HEK293 (cell line): ENCODE data around the gene RTN4.

Source experiments
- CTCF ChIA-PET: fragments of 350-600 bp; formaldehyde crosslinking; extraction: SDS; loops from one replicate; lab custom pipeline; 2021; ENCODE audit warnings: antibody characterized with exemption; lab: Yijun Ruan, JAX
- POLR2A ChIA-PET: fragments of 300-600 bp; formaldehyde crosslinking; extraction: SDS; loops from one replicate; lab custom pipeline; 2020; ENCODE audit warnings: antibody characterized with exemption, inconsistent platforms; lab: Yijun Ruan, JAX
- H3K27ac ChIP-seq: fragments of 200-500 bp; sonication (Bioruptor generic); 2 replicates; pipeline ENCODE4 v1.5.1; 2014; ENCODE audit warnings: low read depth, low read length, control low read depth, inconsistent platforms; ENCODE audit errors: extremely low read depth
- H3K36me3 ChIP-seq, 2 experiments: fragments of 200-500 bp in 1 of 2; sonication (Bioruptor generic) in 1 of 2; 1 replicate in 1 of 2; 2 replicates in 1 of 2; pipeline ENCODE4 v1.5.1; 2014 to 2017; ENCODE audit warnings: inconsistent platforms in 2 of 2, low read length in 2 of 2; ENCODE audit not compliant: control insufficient read depth in 2 of 2, insufficient read depth in 1 of 2
- H3K4me1 ChIP-seq: fragments of 200-500 bp; sonication (Bioruptor generic); 2 replicates; pipeline ENCODE4 v1.5.1; 2014; ENCODE audit warnings: mild to moderate bottlenecking, low read length, inconsistent platforms; ENCODE audit not compliant: control insufficient read depth, insufficient read depth
- H3K4me3 ChIP-seq: 2 replicates; pipeline ENCODE4 v1.5.1; 2011; ENCODE audit warnings: low read depth, mild to moderate bottlenecking, control low read depth, low read length, moderate library complexity
- H3K9me3 ChIP-seq: fragments of 200-500 bp; sonication (Bioruptor generic); 2 replicates; pipeline ENCODE4 v1.5.1; 2014; ENCODE audit warnings: low read depth, low read length, inconsistent platforms; ENCODE audit not compliant: control insufficient read depth, insufficient read depth
- PRDM1 ChIP-seq: fragments of 450-650 bp; formaldehyde crosslinking; IDR thresholded peaks from 2 replicates; pipeline ENCODE4; 2016; ENCODE audit warnings: missing biosample characterization, missing genetic modification characterization
- ZBTB44 ChIP-seq: fragments of 450-650 bp; IDR thresholded peaks from 2 replicates; pipeline ENCODE4 v1.5.1; 2018; ENCODE audit warnings: missing biosample characterization, mild to moderate bottlenecking, missing genetic modification characterization
- ZFP41 ChIP-seq: fragments of 450-650 bp; formaldehyde crosslinking; IDR thresholded peaks from 2 replicates; pipeline ENCODE4 v1.5.1; 2016; ENCODE audit warnings: missing biosample characterization, missing genetic modification characterization, borderline replicate concordance
- ZIC2 ChIP-seq: fragments of 450-650 bp; formaldehyde crosslinking; IDR thresholded peaks from 2 replicates; pipeline ENCODE4 v1.5.1; 2016; ENCODE audit warnings: missing biosample characterization, missing genetic modification characterization
- ZNF132 ChIP-seq: fragments of 450-650 bp; formaldehyde crosslinking; IDR thresholded peaks from 2 replicates; pipeline ENCODE4 v1.5.1; 2017; ENCODE audit warnings: missing biosample characterization, missing genetic modification characterization, borderline replicate concordance
- ZNF138 ChIP-seq: fragments of 450-650 bp; formaldehyde crosslinking; IDR thresholded peaks from 2 replicates; pipeline ENCODE4 v1.5.1; 2016; ENCODE audit warnings: missing biosample characterization, missing genetic modification characterization, borderline replicate concordance
- ZNF155 ChIP-seq: fragments of 450-650 bp; formaldehyde crosslinking; IDR thresholded peaks from 2 replicates; pipeline ENCODE4 v1.5.1; 2016; ENCODE audit warnings: missing biosample characterization, missing genetic modification characterization
- ZNF19 ChIP-seq: fragments of 450-650 bp; formaldehyde crosslinking; IDR thresholded peaks from 2 replicates; pipeline ENCODE4; 2016; ENCODE audit warnings: missing biosample characterization, missing genetic modification characterization, low read depth
- ZNF202 ChIP-seq: fragments of 450-650 bp; formaldehyde crosslinking; IDR thresholded peaks from 2 replicates; pipeline ENCODE4 v1.5.1; 2016; ENCODE audit warnings: missing biosample characterization, missing genetic modification characterization, borderline replicate concordance
- ZNF211 ChIP-seq: fragments of 450-650 bp; formaldehyde crosslinking; IDR thresholded peaks from 2 replicates; pipeline ENCODE4 v1.5.1; 2016; ENCODE audit warnings: low read depth, missing biosample characterization, missing genetic modification characterization
- ZNF221 ChIP-seq: fragments of 450-650 bp; formaldehyde crosslinking; IDR thresholded peaks from 2 replicates; pipeline ENCODE4 v1.5.1; 2017; ENCODE audit warnings: missing biosample characterization, missing genetic modification characterization, borderline replicate concordance
- ZNF223 ChIP-seq: fragments of 450-650 bp; formaldehyde crosslinking; IDR thresholded peaks from 2 replicates; pipeline ENCODE4 v1.5.1; 2016; ENCODE audit warnings: missing biosample characterization, missing genetic modification characterization
- ZNF391 ChIP-seq: fragments of 450-650 bp; formaldehyde crosslinking; IDR thresholded peaks from 2 replicates; pipeline ENCODE4 v1.5.1; 2016; ENCODE audit warnings: low read depth, missing biosample characterization, missing genetic modification characterization, borderline replicate concordance
- ZNF48 ChIP-seq: fragments of 450-650 bp; formaldehyde crosslinking; IDR thresholded peaks from 2 replicates; pipeline ENCODE4 v1.5.1; 2016; ENCODE audit warnings: missing biosample characterization, missing genetic modification characterization
- ZNF549 ChIP-seq: fragments of 450-650 bp; IDR thresholded peaks from 2 replicates; pipeline ENCODE4 v1.5.1; 2018; ENCODE audit warnings: missing biosample characterization, missing genetic modification characterization, mild to moderate bottlenecking, inconsistent platforms, moderate library complexity
- ZNF596 ChIP-seq: fragments of 450-650 bp; IDR thresholded peaks from 2 replicates; pipeline ENCODE4 v1.5.0; 2018; ENCODE audit warnings: missing biosample characterization, mild to moderate bottlenecking, missing genetic modification characterization, moderate library complexity
- ZNF600 ChIP-seq: fragments of 450-650 bp; formaldehyde crosslinking; IDR thresholded peaks from 2 replicates; pipeline ENCODE4 v1.5.1; 2016; ENCODE audit warnings: missing biosample characterization, missing genetic modification characterization
- ZNF747 ChIP-seq: fragments of 450-650 bp; formaldehyde crosslinking; IDR thresholded peaks from 2 replicates; pipeline ENCODE4 v1.5.1; 2016; ENCODE audit warnings: missing biosample characterization, missing genetic modification characterization
- ZNF768 ChIP-seq: fragments of 450-650 bp; formaldehyde crosslinking; IDR thresholded peaks from 2 replicates; pipeline ENCODE4 v1.5.1; 2018; ENCODE audit warnings: missing biosample characterization, mild to moderate bottlenecking, missing genetic modification characterization
- TF ChIP-seq, protein P1 (sequence below): fragments of 450-650 bp; formaldehyde crosslinking; IDR thresholded peaks from 2 replicates; pipeline ENCODE4 v1.5.1; 2017; ENCODE audit warnings: missing biosample characterization, missing genetic modification characterization
- TF ChIP-seq, protein P2 (sequence below): fragments of 450-650 bp; formaldehyde crosslinking; IDR thresholded peaks from 2 replicates; pipeline ENCODE4 v1.5.1; 2017; ENCODE audit warnings: missing biosample characterization, mild to moderate bottlenecking, missing genetic modification characterization, moderate library complexity
- TF ChIP-seq, protein P3 (sequence below): fragments of 450-650 bp; formaldehyde crosslinking; IDR thresholded peaks from 2 replicates; pipeline ENCODE4 v1.5.1; 2016; ENCODE audit warnings: missing biosample characterization, missing genetic modification characterization, low read depth

The RTN4 gene

DNA sequence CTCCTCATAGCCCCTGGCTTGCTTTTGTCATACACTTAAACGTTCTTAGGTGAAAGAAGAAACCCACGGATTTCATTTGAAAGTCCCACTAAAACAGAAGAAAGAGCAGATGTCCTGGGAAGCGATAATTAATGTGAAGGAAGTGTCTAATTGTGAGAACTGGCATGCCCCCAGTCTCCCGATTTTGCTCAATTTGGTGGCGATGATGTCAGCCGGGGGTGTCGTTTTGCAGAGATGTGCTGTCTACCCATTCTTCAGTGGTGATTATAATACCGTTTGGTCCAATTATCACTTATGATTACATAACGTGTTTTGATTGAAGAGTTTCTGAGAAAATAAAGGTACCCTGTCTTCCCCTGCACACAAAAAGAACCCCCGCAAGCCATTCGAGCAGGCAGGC, 103.1 kb downstream of the RTN4 start:
- H3K4me1 ChIP-seq, result no peaks in the 10 kb centered on the region
- TF ChIP-seq, protein P1, sequence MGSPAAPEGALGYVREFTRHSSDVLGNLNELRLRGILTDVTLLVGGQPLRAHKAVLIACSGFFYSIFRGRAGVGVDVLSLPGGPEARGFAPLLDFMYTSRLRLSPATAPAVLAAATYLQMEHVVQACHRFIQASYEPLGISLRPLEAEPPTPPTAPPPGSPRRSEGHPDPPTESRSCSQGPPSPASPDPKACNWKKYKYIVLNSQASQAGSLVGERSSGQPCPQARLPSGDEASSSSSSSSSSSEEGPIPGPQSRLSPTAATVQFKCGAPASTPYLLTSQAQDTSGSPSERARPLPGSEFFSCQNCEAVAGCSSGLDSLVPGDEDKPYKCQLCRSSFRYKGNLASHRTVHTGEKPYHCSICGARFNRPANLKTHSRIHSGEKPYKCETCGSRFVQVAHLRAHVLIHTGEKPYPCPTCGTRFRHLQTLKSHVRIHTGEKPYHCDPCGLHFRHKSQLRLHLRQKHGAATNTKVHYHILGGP (tag by site-specific recombination), result no peak
- TF ChIP-seq ZNF211 (tag by site-specific recombination), result no peak
- no peak for TF ChIP-seq ZNF48 (tag by site-specific recombination)
- TF ChIP-seq ZNF221 (tag by site-specific recombination), result no peak
- TF ChIP-seq ZBTB44 (tag by site-specific recombination), result no peak
- TF ChIP-seq ZNF768, result no peak
- no peak for TF ChIP-seq ZNF596 (tag by site-specific recombination)
- no peak for TF ChIP-seq ZIC2 (tag by site-specific recombination)
- TF ChIP-seq ZNF132 (tag by site-specific recombination), result no peak
- TF ChIP-seq, protein P2, sequence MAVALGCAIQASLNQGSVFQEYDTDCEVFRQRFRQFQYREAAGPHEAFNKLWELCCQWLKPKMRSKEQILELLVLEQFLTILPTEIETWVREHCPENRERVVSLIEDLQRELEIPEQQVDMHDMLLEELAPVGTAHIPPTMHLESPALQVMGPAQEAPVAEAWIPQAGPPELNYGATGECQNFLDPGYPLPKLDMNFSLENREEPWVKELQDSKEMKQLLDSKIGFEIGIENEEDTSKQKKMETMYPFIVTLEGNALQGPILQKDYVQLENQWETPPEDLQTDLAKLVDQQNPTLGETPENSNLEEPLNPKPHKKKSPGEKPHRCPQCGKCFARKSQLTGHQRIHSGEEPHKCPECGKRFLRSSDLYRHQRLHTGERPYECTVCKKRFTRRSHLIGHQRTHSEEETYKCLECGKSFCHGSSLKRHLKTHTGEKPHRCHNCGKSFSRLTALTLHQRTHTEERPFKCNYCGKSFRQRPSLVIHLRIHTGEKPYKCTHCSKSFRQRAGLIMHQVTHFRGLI (tag by site-specific recombination), result no peak
- no peak for TF ChIP-seq ZNF202 (tag by site-specific recombination)
- TF ChIP-seq ZNF549, result no peak
- TF ChIP-seq ZNF223, result no peak
- no peak for TF ChIP-seq ZNF155 (tag by site-specific recombination)
- ChIA-PET POLR2A (no interaction called here), CTCF (no interaction called here)
- no peak overlapping the region for H3K27ac ChIP-seq
- no peaks in the 10 kb centered on the region for H3K36me3 ChIP-seq
- H3K9me3 ChIP-seq, result no peaks in the 10 kb centered on the region
- H3K4me3 ChIP-seq, result no peak overlapping the region

DNA sequence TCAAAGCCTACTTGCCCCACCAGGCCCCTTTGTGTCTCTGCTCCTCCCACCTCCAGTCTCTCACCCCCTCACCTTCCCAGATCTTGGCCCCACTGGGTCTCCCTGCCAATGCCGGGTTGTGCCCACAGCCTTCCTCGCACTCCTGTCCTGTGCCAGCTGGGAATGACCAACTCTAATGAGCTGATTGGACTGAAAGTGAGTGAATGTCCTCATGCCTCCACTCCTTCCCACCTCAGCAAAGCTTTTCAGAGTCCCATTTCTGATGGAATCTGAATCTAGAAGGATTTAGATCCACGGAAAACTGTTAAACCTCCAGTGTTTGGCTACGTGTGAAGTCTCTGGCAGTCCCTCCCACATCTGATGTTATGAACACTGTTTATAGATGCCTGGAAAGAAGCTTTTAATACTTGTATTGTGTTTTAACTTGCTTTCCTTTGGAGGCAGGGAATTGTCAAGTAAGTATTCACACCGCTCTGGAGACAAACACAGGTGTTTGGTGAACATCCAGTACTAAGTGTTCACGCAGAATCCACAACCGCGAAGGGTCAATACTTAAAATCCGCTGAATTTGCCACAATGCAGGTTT, 103.9 kb downstream of the RTN4 start:
- H3K4me1 ChIP-seq, result no peaks in the 10 kb centered on the region
- POLR2A ChIA-PET, result no interaction called here
- no peak overlapping the region for H3K4me3 ChIP-seq
- H3K9me3 ChIP-seq, result no peaks in the 10 kb centered on the region
- TF ChIP-seq, protein P2 (tag by site-specific recombination), result no peak
- TF ChIP-seq ZFP41 (tag by site-specific recombination) (no peak), ZNF600 (tag by site-specific recombination) (no peak), ZNF391 (tag by site-specific recombination) (no peak), ZBTB44 (tag by site-specific recombination) (no peak), PRDM1 (no peak), ZNF747 (tag by site-specific recombination) (no peak), ZNF138 (no peak), ZNF19 (tag by site-specific recombination) (no peak)
- TF ChIP-seq, protein P1 (tag by site-specific recombination), result no peak
- TF ChIP-seq, protein P3, sequence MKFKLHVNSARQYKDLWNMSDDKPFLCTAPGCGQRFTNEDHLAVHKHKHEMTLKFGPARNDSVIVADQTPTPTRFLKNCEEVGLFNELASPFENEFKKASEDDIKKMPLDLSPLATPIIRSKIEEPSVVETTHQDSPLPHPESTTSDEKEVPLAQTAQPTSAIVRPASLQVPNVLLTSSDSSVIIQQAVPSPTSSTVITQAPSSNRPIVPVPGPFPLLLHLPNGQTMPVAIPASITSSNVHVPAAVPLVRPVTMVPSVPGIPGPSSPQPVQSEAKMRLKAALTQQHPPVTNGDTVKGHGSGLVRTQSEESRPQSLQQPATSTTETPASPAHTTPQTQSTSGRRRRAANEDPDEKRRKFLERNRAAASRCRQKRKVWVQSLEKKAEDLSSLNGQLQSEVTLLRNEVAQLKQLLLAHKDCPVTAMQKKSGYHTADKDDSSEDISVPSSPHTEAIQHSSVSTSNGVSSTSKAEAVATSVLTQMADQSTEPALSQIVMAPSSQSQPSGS, result no peak
- CTCF ChIA-PET, result interaction anchor here (0.6 kb wide), 1 partner anchor 1175 kb away, joined by 3 read pairs; no protein-coding TSS in a partner anchor
- H3K36me3 ChIP-seq, result no peaks in the 10 kb centered on the region
- no peak overlapping the region for H3K27ac ChIP-seq
